GM10266 (cell line): Measurements from ENCODE around the gene SLC25A21.

ENCODE experiments used
- DNase-seq: peaks from one replicate; pipeline ENCODE4 v3.0.0; 2012; ENCODE audit errors: extremely low spot score
- CTCF ChIP-seq: IDR thresholded peaks from 2 replicates; pipeline ENCODE4 v1.5.1; 2012; ENCODE audit warnings: mild to moderate bottlenecking, low read depth; ENCODE audit not compliant: control insufficient read depth, insufficient read depth; ENCODE audit errors: missing control alignments

SLC25A21 gene

GRCh38 chr14:37054869-37055268 is 117.5 kb downstream of the SLC25A21 start:
- DNase-seq, result no peak

GRCh38 chr14:37054144-37054543 is 118.3 kb downstream of the SLC25A21 start:
- no peak for TF ChIP-seq CTCF
- no peak for DNase-seq

More at GRCh38 chr14:37054869-37055268, 117.5 kb downstream of the SLC25A21 start:
- no peak for TF ChIP-seq CTCF

- DNase-seq, result no peak
- no peak for TF ChIP-seq CTCF
Observed at GRCh38 chr14:37051680-37052079, 120.7 kb downstream of the SLC25A21 start.

GRCh38 chr14:37051153-37051552 is 121.3 kb downstream of the SLC25A21 start:
- TF ChIP-seq CTCF, result no peak
- no peak for DNase-seq

GRCh38 chr14:37048666-37049071 is 123.7 kb downstream of the SLC25A21 start:
- no peak for DNase-seq
- no peak for TF ChIP-seq CTCF

- no peak for DNase-seq
- TF ChIP-seq CTCF, result no peak
Observed at GRCh38 chr14:37047996-37048395, 124.4 kb downstream of the SLC25A21 start.

GRCh38 chr14:37047226-37047625 is 125.2 kb downstream of the SLC25A21 start:
- no peak for TF ChIP-seq CTCF
- no peak for DNase-seq
